GM19025 (cell line): ENCODE results near the gene ZNF423.

Experiments used
- ATAC-seq: cut with Tn5 transposase; IDR thresholded peaks from one replicate; pipeline ENCODE4 v1.9.1; 2021; ENCODE audit warnings: mild to moderate bottlenecking, low read depth, moderate library complexity; ENCODE audit not compliant: unreplicated experiment

Gene ZNF423

DNA sequence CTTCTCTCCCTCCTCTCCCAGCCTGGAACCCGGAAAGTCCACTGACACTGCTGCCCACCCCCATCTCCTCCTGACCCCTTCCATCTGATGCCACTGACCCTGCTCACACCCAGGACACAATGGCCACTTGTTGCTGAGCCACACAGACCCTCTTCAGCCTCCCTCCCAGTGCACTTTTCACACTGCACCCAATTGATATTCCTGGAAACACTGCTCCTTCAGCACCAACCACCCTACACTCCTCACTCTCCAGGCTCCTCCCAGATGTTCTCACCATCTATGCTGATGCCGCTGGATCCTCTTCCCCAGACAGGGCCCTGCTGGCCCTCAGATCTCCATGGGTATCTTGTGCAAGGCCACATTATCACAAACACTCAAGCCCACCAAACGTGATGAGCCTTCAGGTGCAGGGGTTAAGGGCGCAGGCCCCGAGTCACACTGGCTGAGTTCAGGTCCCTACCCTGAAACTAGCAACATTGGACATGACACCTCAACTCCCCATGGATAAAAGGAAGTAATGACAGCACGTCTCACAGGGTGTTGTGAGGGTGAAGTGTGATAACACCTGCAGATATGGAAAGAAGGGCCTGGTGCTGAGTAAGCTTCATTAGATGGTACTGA is 238.1 kb downstream of the ZNF423 start:
- no peak for ATAC-seq

DNA sequence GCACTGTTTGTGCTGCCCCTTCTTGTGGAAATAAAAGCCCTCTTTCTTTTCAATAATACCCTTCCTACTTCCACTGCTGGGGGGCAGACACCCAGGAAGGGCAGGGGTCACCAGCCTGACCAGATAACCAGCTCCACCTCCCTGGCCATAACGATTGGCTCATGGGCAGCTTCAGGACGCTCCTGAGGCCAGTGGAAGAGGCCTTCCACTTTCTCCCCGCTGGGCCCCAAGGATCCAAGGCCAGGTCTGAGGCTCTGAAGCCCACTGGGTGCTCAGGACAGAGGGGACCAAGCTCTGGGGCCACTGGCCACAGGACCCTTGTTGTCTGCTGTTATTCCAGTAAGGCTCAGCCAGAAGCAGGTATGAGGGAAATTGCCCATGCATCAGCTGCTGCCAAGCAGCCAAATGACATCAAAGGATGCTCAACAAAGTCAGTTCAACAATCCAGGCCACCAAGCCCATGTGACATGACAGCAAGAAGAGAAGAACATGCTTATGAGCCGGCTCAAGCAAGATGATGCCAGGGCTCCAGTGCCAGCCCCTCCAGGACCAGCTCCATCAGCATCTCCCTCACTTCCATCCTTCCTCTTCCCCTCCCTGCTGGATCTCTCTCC is 238.8 kb downstream of the ZNF423 start:
- no peak for ATAC-seq

DNA sequence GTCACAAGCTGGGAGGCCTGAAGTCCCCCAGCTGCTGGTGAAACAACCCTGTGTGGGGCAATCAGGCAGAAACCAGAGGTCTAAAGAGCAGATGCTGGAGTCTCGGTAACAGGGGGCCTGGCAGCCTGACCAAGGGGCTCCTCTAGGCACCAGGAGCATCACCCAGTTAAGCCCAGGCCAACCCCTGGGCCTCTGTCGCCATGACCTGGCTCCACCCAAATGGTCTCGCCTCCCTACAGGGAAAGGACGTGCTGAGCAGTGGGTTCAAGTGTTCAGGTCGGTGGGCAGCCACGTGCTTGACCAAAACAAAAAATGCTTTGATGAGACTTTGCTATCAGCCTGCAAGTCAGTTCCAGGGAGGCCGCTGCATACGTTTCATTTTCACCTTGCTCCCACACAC is 240.3 kb downstream of the ZNF423 start:
- ATAC-seq: no peak

- no peak for ATAC-seq
These were observed 244.9 kb downstream of the ZNF423 start for GRCh38 chr16:49610983-49611382.

DNA sequence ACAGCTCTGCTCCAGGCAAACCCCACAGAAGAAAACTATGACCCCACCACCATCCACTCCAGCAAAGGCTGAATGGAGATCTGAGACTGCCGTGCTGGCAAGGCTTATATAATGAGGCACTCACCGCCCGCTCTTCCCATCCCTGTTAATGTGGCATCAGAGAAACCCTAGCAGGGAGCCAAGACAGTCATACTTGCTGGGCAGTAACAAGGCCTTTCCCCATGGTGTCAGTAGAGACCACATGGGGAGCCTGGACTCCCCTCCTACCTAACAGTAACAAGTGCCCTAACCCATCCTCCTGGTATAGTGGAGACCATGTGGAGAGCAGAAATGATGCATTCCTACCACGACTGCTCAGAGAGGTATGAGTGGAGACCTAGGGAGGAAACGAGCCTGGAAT is 247.1 kb downstream of the ZNF423 start:
- no peak for ATAC-seq

- ATAC-seq: no peak
These were observed 247.8 kb downstream of the ZNF423 start for GRCh38 chr16:49608098-49608497.

DNA sequence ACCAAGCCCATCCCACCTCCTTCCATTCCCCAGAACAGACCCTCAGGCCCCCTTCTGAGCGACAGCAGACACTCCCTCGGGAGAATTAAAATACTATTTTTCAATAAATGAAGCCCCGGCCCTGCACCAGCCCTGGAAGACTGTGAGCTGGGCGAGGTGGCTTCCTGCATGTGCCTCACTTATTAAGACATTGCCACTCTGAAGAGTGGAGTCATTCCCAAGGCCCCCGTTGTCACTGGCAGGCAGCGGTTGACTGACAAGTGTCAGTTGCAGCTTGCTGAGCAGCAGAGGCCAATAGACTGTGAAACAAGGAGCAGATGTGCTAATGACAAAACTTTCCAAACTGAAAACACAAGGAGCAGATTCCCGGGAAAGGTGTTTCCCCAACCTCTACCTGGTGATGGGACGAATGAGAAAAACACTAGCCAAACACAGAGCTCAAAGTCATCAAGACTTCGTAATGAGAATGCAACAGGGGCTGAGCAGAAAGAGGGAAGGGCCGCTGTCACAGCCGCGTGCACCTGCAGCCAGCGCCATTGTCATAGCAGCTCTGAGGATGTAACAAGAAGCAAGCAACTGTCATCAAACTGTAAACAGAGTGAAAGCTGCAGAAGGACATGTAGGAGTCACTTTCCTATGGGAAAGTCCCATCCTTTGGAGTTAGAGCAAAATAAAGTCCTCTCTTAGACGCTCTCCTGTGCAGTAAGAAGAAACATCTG is 250.2 kb downstream of the ZNF423 start:
- ATAC-seq: no peak

GRCh38 chr16:49604602-49605001 is 251.3 kb downstream of the ZNF423 start:
- ATAC-seq: no peak

DNA sequence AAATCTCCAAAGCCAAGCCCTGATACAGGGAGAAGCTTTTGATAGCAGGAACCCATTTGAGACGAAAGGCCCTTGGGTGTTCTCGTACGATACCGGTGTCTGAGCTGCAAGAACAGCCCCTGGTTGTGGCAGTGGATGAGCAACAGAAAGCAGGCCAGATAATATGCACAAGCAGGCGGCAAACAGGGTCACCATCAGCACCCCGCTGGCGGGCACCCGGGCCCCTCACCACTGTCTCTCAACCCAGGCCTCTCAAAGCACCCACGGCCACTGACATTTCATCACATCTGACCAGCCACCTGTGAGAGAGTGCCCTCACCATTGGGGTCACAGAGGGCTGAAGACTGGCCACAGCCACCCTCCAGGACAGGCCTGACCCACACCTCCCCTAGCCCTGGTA is 252.0 kb downstream of the ZNF423 start:
- no peak for ATAC-seq

DNA sequence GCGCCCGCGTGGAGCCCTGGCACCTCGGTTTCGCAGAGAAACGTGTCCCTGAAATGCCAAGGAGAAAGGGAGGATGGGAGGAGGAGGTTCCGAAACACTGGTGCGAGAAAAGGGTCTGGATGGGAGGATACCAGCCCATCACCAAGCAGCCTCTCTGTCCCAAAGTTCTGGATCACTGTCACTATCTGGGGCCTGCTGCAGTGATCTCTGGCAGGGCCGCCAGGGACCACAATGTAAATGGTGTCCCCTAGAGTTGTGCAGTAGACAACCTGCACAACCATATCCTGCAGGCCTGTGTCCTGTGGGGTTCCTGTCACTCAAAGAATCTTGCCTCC is 253.0 kb downstream of the ZNF423 start:
- no peak for ATAC-seq

- ATAC-seq: no peak
These were observed 253.5 kb downstream of the ZNF423 start for GRCh38 chr16:49602201-49602975.

DNA sequence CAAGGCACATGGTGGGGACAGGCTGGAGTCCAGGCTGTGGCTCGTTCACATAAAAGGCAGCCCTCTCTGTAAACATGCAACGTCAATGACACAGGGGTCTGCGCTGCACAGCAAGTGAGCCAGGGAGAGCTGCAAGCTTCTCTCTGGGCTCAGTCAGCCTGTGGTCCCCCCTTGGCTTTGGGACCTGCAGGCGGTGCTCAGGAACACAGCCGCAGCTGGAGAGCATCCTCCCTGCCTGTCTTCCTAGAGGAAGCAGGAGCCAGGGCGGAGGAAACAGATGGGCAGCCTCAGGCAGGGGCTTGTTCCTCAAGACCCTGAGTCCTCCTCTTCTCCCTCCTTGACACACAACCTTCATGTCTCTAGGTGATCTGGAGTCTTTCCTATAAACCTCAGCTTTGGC is 254.3 kb downstream of the ZNF423 start:
- no peak for ATAC-seq

DNA sequence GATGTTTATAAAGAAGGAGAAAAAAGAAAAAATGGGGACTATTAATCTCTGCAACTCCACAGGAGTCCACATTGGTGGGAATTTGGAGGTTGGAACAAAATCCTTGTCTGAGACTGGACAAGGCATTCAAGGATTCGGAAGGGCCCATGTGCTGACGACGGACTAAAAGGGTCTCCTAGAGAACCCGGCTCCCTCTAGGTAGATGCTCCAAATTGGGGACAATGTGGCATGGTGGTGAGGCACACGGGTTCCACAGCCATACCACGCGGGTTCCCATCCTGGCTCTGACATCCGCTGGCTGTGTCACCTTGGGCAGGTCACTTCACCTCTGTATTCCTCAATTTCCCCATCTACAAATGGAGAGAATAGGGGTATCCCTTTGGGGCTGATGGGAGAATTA is 254.9 kb downstream of the ZNF423 start:
- no peak for ATAC-seq

DNA sequence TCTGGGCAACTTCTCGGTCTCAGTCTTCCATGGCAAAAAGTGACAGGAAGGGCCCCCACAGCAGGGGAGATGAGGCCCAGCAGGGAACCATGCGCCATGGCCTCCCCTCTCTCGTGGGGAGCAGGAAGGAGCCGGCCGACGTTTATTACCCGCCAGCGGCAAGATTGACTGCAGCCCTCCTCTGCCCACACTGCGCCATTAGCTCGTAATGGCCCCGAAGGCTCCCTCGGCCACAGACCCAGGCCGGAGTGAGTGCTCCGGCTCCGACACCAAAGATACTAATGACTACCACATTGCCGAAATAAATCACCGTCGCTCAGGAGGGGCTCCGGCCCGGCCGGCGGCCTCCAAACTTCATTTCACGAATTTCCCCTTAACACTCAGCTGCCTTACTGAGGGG is 255.4 kb downstream of the ZNF423 start:
- ATAC-seq: no peak

DNA sequence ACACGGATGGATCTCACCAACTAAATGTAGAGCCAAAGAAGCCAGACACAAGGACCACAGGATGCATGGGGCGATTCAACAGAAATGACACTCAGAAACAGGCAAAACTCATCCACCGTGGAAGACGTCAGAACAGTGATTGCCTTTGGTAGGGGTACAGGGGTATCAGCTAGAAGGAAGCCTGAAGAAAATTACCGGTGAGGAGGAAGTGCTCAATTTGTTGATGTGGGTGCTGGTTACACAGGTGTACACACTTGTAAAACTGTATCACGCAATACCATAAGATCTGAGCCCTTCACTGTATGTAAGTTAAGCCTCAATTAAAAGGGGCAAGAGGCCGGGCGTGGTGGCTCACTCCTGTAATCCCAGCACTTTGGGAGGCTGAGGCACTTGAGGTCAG is 256.2 kb downstream of the ZNF423 start:
- ATAC-seq: no peak

- ATAC-seq: no peak
These were observed 256.6 kb downstream of the ZNF423 start for GRCh38 chr16:49599281-49599680.

- peak; percentile 64 for ATAC-seq
These were observed 257.3 kb downstream of the ZNF423 start for GRCh38 chr16:49598383-49599170.

DNA sequence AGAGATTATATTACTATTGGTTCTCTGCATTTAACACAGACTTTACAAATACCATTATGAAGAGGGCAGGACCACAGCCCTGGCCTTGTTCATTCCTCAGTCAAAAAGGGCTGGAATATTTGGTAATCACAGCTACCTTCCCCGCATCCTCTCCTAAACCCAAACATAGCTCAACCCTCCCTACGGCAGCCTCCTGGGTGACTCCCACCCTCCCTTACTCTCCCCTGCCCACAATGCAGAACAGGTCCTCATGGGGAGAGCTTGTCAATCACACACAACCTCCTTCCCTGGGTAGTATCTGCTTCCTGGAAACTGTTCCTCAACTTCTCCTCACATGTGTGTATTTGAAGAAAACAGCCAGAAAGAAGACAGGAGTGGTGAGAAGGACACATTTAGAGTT is 258.1 kb downstream of the ZNF423 start:
- ATAC-seq: no peak

DNA sequence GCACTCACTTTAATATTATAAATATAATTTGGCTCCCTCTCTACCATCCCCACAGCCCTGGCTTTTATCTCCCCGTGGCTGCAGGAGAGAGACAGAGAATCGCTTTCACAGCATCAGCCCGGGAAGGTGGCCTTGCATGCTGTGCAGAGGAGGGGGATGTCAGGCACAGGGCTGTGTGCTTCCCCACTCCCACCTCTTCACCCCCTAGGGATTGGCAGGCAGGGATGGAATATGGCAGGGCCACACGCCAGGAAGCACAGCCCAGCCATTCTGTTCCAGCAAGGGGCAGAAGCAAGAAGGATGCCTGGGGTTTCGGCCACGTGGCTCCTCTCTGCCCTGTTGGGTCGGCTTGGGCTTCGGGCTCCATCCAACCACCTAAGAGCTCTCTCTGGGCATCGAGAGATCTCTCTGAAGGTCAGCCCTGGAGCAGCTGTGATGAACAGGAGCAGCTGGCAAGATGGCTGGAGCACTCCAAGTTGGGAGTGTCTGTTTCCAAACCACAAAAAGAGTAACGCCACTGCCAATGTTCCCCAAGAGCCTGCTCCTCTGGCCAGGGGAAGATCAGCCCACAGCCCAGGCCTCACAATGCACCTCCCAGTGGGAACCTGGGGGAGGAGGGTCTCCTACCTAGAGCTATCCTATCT is 259.1 kb downstream of the ZNF423 start:
- no peak for ATAC-seq

- ATAC-seq: no peak
These were observed 259.8 kb downstream of the ZNF423 start for GRCh38 chr16:49596068-49596467.
